Measurements from ENCODE around the gene SORCS2.

The SORCS2 gene

GRCh38 chr4:7469023-7469422 is 276.7 kb downstream of the SORCS2 start:
- Histone ChIP-seq H3K36me3 (ENCODE audit: control insufficient read depth in 1 of 2, insufficient read depth in 2 of 2, low read length in 2 of 2) (no peaks in the 10 kb centered on the region), H3K4me3 (ENCODE audit: low read depth, low read length) (no peak overlapping the region), H3K9me3 (ENCODE audit: insufficient read depth, low read depth, low read length) (peaks cover 6% of the 10 kb centered on the region), H4K8ac (ENCODE audit: low read depth, low read length) (no peak overlapping the region), H3K4me1 (ENCODE audit: control insufficient read depth in 1 of 2, insufficient read depth in 2 of 2, low read length in 2 of 2) (peaks cover 0 to under 1% of the 10 kb centered on the region in 2 experiments), H3K9ac (ENCODE audit: low read length) (no peak overlapping the region), H3K18ac (ENCODE audit: low read length) (no peak overlapping the region), H3K23ac (ENCODE audit: low read length) (no peak overlapping the region), H3K27ac (ENCODE audit: low read depth, low read length) (no peak overlapping the region), H2AK5ac (ENCODE audit: low read length) (no peak overlapping the region), H3K14ac (ENCODE audit: low read length) (no peak overlapping the region), H4K12ac (ENCODE audit: low read depth, low read length) (no peak overlapping the region), H3K79me2 (ENCODE audit: control insufficient read depth, insufficient read depth, low read length, poor library complexity) (no peaks in the 10 kb centered on the region), H3K79me1 (ENCODE audit: low read length) (no peaks in the 10 kb centered on the region), H2AFZ (ENCODE audit: insufficient read depth, low read length, poor library complexity) (no peak overlapping the region), H3K4ac (ENCODE audit: low read depth, low read length) (no peak overlapping the region), H4K91ac (ENCODE audit: low read depth, low read length) (no peak overlapping the region), H3K4me2 (ENCODE audit: low read length) (no peak overlapping the region), H3K27me3 (ENCODE audit: insufficient read depth, low read length) (no peaks in the 10 kb centered on the region), H2BK5ac (ENCODE audit: low read depth, low read length, poor library complexity) (no peak overlapping the region), H2BK120ac (ENCODE audit: insufficient read depth, low read length, poor library complexity) (no peak overlapping the region), H2BK12ac (ENCODE audit: low read length) (no peak overlapping the region)
- WGBS (ENCODE audit: extremely low coverage, insufficient coverage, insufficient read length): no CpG with 5 or more reads among the region's 4 CpGs
- DNase-seq: no peak

- Histone ChIP-seq H3K4me2 (ENCODE audit: low read length) (no peak overlapping the region), H4K8ac (ENCODE audit: low read depth, low read length) (no peak overlapping the region)
These were observed 277.8 kb downstream of the SORCS2 start for GRCh38 chr4:7470111-7470510.

GRCh38 chr4:7470522-7471128 is 278.3 kb downstream of the SORCS2 start:
- Histone ChIP-seq H3K27me3 (ENCODE audit: insufficient read depth, low read length) (no peaks in the 10 kb centered on the region), H2AFZ (ENCODE audit: insufficient read depth, low read length, poor library complexity) (no peak overlapping the region), H3K27ac (ENCODE audit: low read depth, low read length) (no peak overlapping the region), H3K4me3 (ENCODE audit: low read depth, low read length) (no peak overlapping the region), H3K79me2 (ENCODE audit: control insufficient read depth, insufficient read depth, low read length, poor library complexity) (no peaks in the 10 kb centered on the region), H4K8ac (ENCODE audit: low read depth, low read length) (no peak overlapping the region), H4K12ac (ENCODE audit: low read depth, low read length) (no peak overlapping the region), H3K9me3 (ENCODE audit: insufficient read depth, low read depth, low read length) (peaks cover 6% of the 10 kb centered on the region), H3K79me1 (ENCODE audit: low read length) (no peaks in the 10 kb centered on the region), H3K18ac (ENCODE audit: low read length) (no peak overlapping the region), H3K36me3 (ENCODE audit: control insufficient read depth in 1 of 2, insufficient read depth in 2 of 2, low read length in 2 of 2) (no peaks in the 10 kb centered on the region), H3K4me1 (ENCODE audit: control insufficient read depth in 1 of 2, insufficient read depth in 2 of 2, low read length in 2 of 2) (no peaks in the 10 kb centered on the region), H2AK5ac (ENCODE audit: low read length) (no peak overlapping the region), H4K91ac (ENCODE audit: low read depth, low read length) (no peak overlapping the region), H2BK120ac (ENCODE audit: insufficient read depth, low read length, poor library complexity) (no peak overlapping the region), H2BK5ac (ENCODE audit: low read depth, low read length, poor library complexity) (no peak overlapping the region), H2BK12ac (ENCODE audit: low read length) (no peak overlapping the region), H3K14ac (ENCODE audit: low read length) (no peak overlapping the region), H3K4me2 (ENCODE audit: low read length) (no peak overlapping the region), H3K9ac (ENCODE audit: low read length) (no peak overlapping the region), H3K4ac (ENCODE audit: low read depth, low read length) (no peak overlapping the region), H3K23ac (ENCODE audit: low read length) (no peak overlapping the region)
- no peak for DNase-seq
- WGBS (ENCODE audit: extremely low coverage, insufficient coverage, insufficient read length): no CpG with 5 or more reads among the region's 8 CpGs

More at GRCh38 chr4:7470111-7470510, 277.8 kb downstream of the SORCS2 start:
- Histone ChIP-seq H3K4me1 (ENCODE audit: control insufficient read depth in 1 of 2, insufficient read depth in 2 of 2, low read length in 2 of 2) (no peaks in the 10 kb centered on the region), H3K14ac (ENCODE audit: low read length) (no peak overlapping the region), H3K27me3 (ENCODE audit: insufficient read depth, low read length) (no peaks in the 10 kb centered on the region), H3K79me1 (ENCODE audit: low read length) (no peaks in the 10 kb centered on the region), H2AFZ (ENCODE audit: insufficient read depth, low read length, poor library complexity) (no peak overlapping the region), H4K91ac (ENCODE audit: low read depth, low read length) (no peak overlapping the region), H3K9me3 (ENCODE audit: insufficient read depth, low read depth, low read length) (peaks cover 6% of the 10 kb centered on the region), H3K23ac (ENCODE audit: low read length) (no peak overlapping the region), H3K9ac (ENCODE audit: low read length) (no peak overlapping the region), H3K79me2 (ENCODE audit: control insufficient read depth, insufficient read depth, low read length, poor library complexity) (no peaks in the 10 kb centered on the region), H2AK5ac (ENCODE audit: low read length) (no peak overlapping the region), H2BK120ac (ENCODE audit: insufficient read depth, low read length, poor library complexity) (no peak overlapping the region), H2BK5ac (ENCODE audit: low read depth, low read length, poor library complexity) (no peak overlapping the region), H2BK12ac (ENCODE audit: low read length) (no peak overlapping the region), H4K12ac (ENCODE audit: low read depth, low read length) (no peak overlapping the region), H3K27ac (ENCODE audit: low read depth, low read length) (no peak overlapping the region), H3K4me3 (ENCODE audit: low read depth, low read length) (no peak overlapping the region), H3K4ac (ENCODE audit: low read depth, low read length) (no peak overlapping the region), H3K18ac (ENCODE audit: low read length) (no peak overlapping the region), H3K36me3 (ENCODE audit: control insufficient read depth in 1 of 2, insufficient read depth in 2 of 2, low read length in 2 of 2) (no peaks in the 10 kb centered on the region)
- WGBS (ENCODE audit: extremely low coverage, insufficient coverage, insufficient read length): 100% methylated on average over 3 of the region's 3 CpGs
- DNase-seq: no peak

- Histone ChIP-seq H3K79me2 (ENCODE audit: control insufficient read depth, insufficient read depth, low read length, poor library complexity) (no peaks in the 10 kb centered on the region), H3K18ac (ENCODE audit: low read length) (no peak overlapping the region), H3K9me3 (ENCODE audit: insufficient read depth, low read depth, low read length) (peaks cover 6% of the 10 kb centered on the region), H2BK120ac (ENCODE audit: insufficient read depth, low read length, poor library complexity) (no peak overlapping the region), H3K23ac (ENCODE audit: low read length) (no peak overlapping the region), H2AFZ (ENCODE audit: insufficient read depth, low read length, poor library complexity) (no peak overlapping the region), H2BK12ac (ENCODE audit: low read length) (no peak overlapping the region), H4K12ac (ENCODE audit: low read depth, low read length) (no peak overlapping the region), H3K79me1 (ENCODE audit: low read length) (no peaks in the 10 kb centered on the region), H3K9ac (ENCODE audit: low read length) (no peak overlapping the region), H3K36me3 (ENCODE audit: control insufficient read depth in 1 of 2, insufficient read depth in 2 of 2, low read length in 2 of 2) (no peaks in the 10 kb centered on the region), H3K14ac (ENCODE audit: low read length) (no peak overlapping the region), H2AK5ac (ENCODE audit: low read length) (no peak overlapping the region), H3K27ac (ENCODE audit: low read depth, low read length) (no peak overlapping the region), H3K27me3 (ENCODE audit: insufficient read depth, low read length) (no peaks in the 10 kb centered on the region), H3K4me3 (ENCODE audit: low read depth, low read length) (no peak overlapping the region), H2BK5ac (ENCODE audit: low read depth, low read length, poor library complexity) (no peak overlapping the region), H4K91ac (ENCODE audit: low read depth, low read length) (no peak overlapping the region), H3K4me2 (ENCODE audit: low read length) (no peak overlapping the region), H3K4ac (ENCODE audit: low read depth, low read length) (no peak overlapping the region), H3K4me1 (ENCODE audit: control insufficient read depth in 1 of 2, insufficient read depth in 2 of 2, low read length in 2 of 2) (peaks cover 0 to 4% of the 10 kb centered on the region in 2 experiments), H4K8ac (ENCODE audit: low read depth, low read length) (no peak overlapping the region)
- DNase-seq: no peak
- no CpG with 5 or more reads among the region's 19 CpGs for WGBS (ENCODE audit: extremely low coverage, insufficient coverage, insufficient read length)
These were observed 280.2 kb downstream of the SORCS2 start for GRCh38 chr4:7472442-7473013.

All from trophoblast cell (in vitro differentiated cells and primary cell).